Mesendoderm (in vitro differentiated cells): Measurements from ENCODE around the gene NR1I3.

Experiments
- DNase-seq: peaks from one replicate; pipeline ENCODE4 v3.0.0; 2013
- H2AK5ac ChIP-seq: 2 replicates; pipeline ENCODE4 v1.6.1; 2013; ENCODE audit warnings: low read length, inconsistent platforms
- H2BK120ac ChIP-seq: 2 replicates; pipeline ENCODE4 v1.6.1; 2013; ENCODE audit warnings: low read depth, mild to moderate bottlenecking, low read length, moderate library complexity, mixed read lengths
- H2BK15ac ChIP-seq: replicated peaks from 2 replicates; pipeline ENCODE4 v1.6.1; 2013; ENCODE audit warnings: low read depth, mild to moderate bottlenecking, moderate library complexity
- H2BK5ac ChIP-seq: 2 replicates; pipeline ENCODE4 v1.6.1; 2013; ENCODE audit warnings: low read length, inconsistent platforms
- H3K18ac ChIP-seq: 2 replicates; pipeline ENCODE4 v1.6.1; 2013; ENCODE audit warnings: mild to moderate bottlenecking, low read length, mixed read lengths
- H3K23ac ChIP-seq: one replicate; pipeline ENCODE4 v1.6.1; 2013; ENCODE audit warnings: low read length
- H3K27ac ChIP-seq: 2 replicates; pipeline ENCODE4 v1.5.1; 2013; ENCODE audit warnings: low read depth, mild to moderate bottlenecking, inconsistent platforms, low read length, moderate library complexity
- H3K27me3 ChIP-seq: 2 replicates; pipeline ENCODE4 v1.6.1; 2013; ENCODE audit warnings: low read length, control low read depth, mild to moderate bottlenecking, inconsistent platforms; ENCODE audit not compliant: insufficient read depth, poor library complexity
- H3K36me3 ChIP-seq: 2 replicates; pipeline ENCODE4 v1.6.1; 2013; ENCODE audit warnings: low read length, inconsistent platforms; ENCODE audit not compliant: control insufficient read depth, insufficient read depth
- H3K4ac ChIP-seq: one replicate; pipeline ENCODE4 v1.6.1; 2013; ENCODE audit warnings: low read depth, mild to moderate bottlenecking, low read length, moderate library complexity
- H3K4me1 ChIP-seq: 2 replicates; pipeline ENCODE4 v1.6.1; 2013; ENCODE audit warnings: low read depth, low read length, inconsistent platforms; ENCODE audit not compliant: control insufficient read depth
- H3K4me2 ChIP-seq: 2 replicates; pipeline ENCODE4 v1.6.1; 2013; ENCODE audit warnings: low read length
- H3K4me3 ChIP-seq: 2 replicates; pipeline ENCODE4 v1.5.1; 2013; ENCODE audit warnings: mild to moderate bottlenecking, low read length
- H3K56ac ChIP-seq: one replicate; pipeline ENCODE4 v1.6.1; 2013; ENCODE audit warnings: low read length
- H3K79me1 ChIP-seq: 2 replicates; pipeline ENCODE4 v1.6.1; 2013; ENCODE audit warnings: low read length, inconsistent platforms
- H3K79me2 ChIP-seq: 2 replicates; pipeline ENCODE4 v1.6.1; 2013; ENCODE audit warnings: mild to moderate bottlenecking, low read length; ENCODE audit not compliant: control insufficient read depth, insufficient read depth
- H3K9ac ChIP-seq: 2 replicates; pipeline ENCODE4 v1.6.1; 2013; ENCODE audit warnings: low read length, inconsistent platforms
- H4K5ac ChIP-seq: one replicate; pipeline ENCODE4 v1.6.1; 2013; ENCODE audit warnings: low read length
- H4K8ac ChIP-seq: one replicate; pipeline ENCODE4 v1.6.1; 2013; ENCODE audit warnings: low read depth, mild to moderate bottlenecking, control low read depth, low read length, moderate library complexity
- WGBS: extraction: QIAGEN DNeasy Blood & Tissue Kit; methylation state at CpG from one replicate; pipeline ENCODE4 v1.1.7; 2013; ENCODE audit warnings: low lambda C conversion rate, missing lambda C conversion rate; ENCODE audit not compliant: insufficient coverage; ENCODE audit errors: extremely low coverage; 5-methylcytosine and 5-hydroxymethylcytosine counted together

Gene NR1I3

DNA sequence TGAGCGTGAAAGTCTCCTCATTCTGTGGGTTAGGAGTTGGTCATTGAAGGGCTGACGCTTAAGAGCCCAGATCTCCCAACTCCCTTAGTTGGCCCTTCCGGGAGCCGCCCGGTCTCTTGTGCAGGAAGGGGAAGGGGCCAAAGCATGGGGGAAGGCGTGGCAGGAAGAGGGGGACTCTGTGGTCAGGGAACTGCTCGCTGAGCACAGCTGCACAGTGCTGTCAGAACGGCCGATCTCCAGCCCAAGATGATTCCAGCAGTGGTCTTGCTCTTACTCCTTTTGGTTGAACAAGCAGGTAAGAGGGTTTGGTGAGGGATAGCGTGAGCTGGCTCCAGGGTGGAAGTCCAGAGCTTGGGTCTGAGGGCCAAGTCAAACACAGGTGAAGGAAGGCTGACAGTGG lies 22.9 kb downstream of the NR1I3 start, which contains the start of gene FCER1G:
TSS of gene FCER1G (plus strand) at position 220 of the 400 bp plus-strand sequence. CDS start at position 247, 27 bp downstream.
- Histone ChIP-seq H3K79me2 (no peaks in the 10 kb centered on the region), H3K79me1 (no peaks in the 10 kb centered on the region), H3K4me2 (no peak within 1 kb of the TSS), H3K27me3 (no peaks in the 10 kb centered on the region), H3K4me3 (no peak within 1 kb of the TSS), H2BK120ac (no peak within 1 kb of the TSS), H3K18ac (no peak within 1 kb of the TSS), H3K56ac (no peak within 1 kb of the TSS), H3K27ac (no peak within 1 kb of the TSS), H2BK5ac (no peak within 1 kb of the TSS), H2AK5ac (no peak within 1 kb of the TSS), H2BK15ac (no peak within 1 kb of the TSS), H3K9ac (no peak within 1 kb of the TSS), H4K8ac (no peak within 1 kb of the TSS), H3K4me1 (peaks cover under 1% of the 10 kb centered on the region), H3K36me3 (peaks cover 14% of the 10 kb centered on the region), H3K4ac (no peak within 1 kb of the TSS), H3K23ac (no peak within 1 kb of the TSS), H4K5ac (no peak within 1 kb of the TSS)
- DNase-seq = no peak
- no CpG with 5 or more reads among the region's 10 CpGs for WGBS

- no peaks in the 10 kb centered on the region for H3K79me2 ChIP-seq
- no peak overlapping the region for H4K8ac ChIP-seq
- WGBS = no CpG with 5 or more reads among the region's 9 CpGs
- no peak overlapping the region for H2BK120ac ChIP-seq
- peaks cover 14% of the 10 kb centered on the region for H3K36me3 ChIP-seq
- no peak overlapping the region for H2BK5ac ChIP-seq
- no peaks in the 10 kb centered on the region for H3K79me1 ChIP-seq
- H2BK15ac ChIP-seq = no peak overlapping the region
- no peak overlapping the region for H3K4me3 ChIP-seq
- no peak overlapping the region for H2AK5ac ChIP-seq
- H3K9ac ChIP-seq = no peak overlapping the region
- no peak overlapping the region for H4K5ac ChIP-seq
- H3K4me1 ChIP-seq = peaks cover 2% of the 10 kb centered on the region
- no peaks in the 10 kb centered on the region for H3K27me3 ChIP-seq
- no peak overlapping the region for H3K4ac ChIP-seq
- no peak overlapping the region for H3K56ac ChIP-seq
- no peak overlapping the region for H3K23ac ChIP-seq
- H3K27ac ChIP-seq = no peak overlapping the region
- no peak overlapping the region for H3K18ac ChIP-seq
- no peak for DNase-seq
- no peak overlapping the region for H3K4me2 ChIP-seq
Measured at GRCh38 chr1:161214369-161214768, 23.6 kb downstream of the NR1I3 start.

DNA sequence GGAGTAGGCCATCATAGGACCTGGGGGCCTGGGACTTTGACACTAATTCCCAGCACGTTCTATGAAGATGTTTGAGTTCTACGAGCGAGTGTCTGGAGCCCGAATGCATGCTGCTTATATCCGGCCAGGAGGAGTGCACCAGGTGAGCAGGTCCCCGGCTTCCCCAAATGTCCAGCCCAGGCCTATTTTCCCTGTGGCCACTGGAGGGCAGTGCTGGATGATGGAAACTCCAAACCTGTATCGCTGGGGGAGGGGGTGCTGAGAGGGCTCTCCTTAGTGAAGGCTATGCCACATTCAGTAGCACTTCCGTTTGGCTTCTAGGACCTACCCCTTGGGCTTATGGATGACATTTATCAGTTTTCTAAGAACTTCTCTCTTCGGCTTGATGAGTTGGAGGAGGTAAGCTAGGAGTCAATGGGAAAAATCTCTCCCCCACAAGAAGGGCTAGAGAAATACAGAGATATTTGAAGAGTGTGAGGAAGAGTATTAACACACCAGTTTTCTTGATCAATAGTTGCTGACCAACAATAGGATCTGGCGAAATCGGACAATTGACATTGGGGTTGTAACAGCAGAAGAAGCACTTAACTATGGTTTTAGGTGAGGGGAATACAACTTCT lies 28.1 kb downstream of the NR1I3 start:
- H4K8ac ChIP-seq = no peak overlapping the region
- H3K4me3 ChIP-seq = no peak overlapping the region
- H3K23ac ChIP-seq = no peak overlapping the region
- peaks cover 2% of the 10 kb centered on the region for H3K4me1 ChIP-seq
- H3K36me3 ChIP-seq = peaks cover 15% of the 10 kb centered on the region
- no peak overlapping the region for H2BK15ac ChIP-seq
- H3K79me2 ChIP-seq = no peaks in the 10 kb centered on the region
- no peak overlapping the region for H3K4ac ChIP-seq
- peak; percentile 93 for DNase-seq
- no peaks in the 10 kb centered on the region for H3K27me3 ChIP-seq
- no peak overlapping the region for H3K4me2 ChIP-seq
- peak overlapping the region; percentile 17 for H3K56ac ChIP-seq
- H3K27ac ChIP-seq = no peak overlapping the region
- no CpG with 5 or more reads among the region's 11 CpGs for WGBS
- H2AK5ac ChIP-seq = no peak overlapping the region
- H3K79me1 ChIP-seq = no peaks in the 10 kb centered on the region
- peak overlapping the region; percentile 30 for H3K9ac ChIP-seq
- H3K18ac ChIP-seq = no peak overlapping the region
- no peak overlapping the region for H4K5ac ChIP-seq
- no peak overlapping the region for H2BK120ac ChIP-seq
- H2BK5ac ChIP-seq = no peak overlapping the region

- Histone ChIP-seq H3K36me3 (peaks cover 7% of the 10 kb centered on the region), H2BK5ac (no peak overlapping the region), H4K8ac (no peak overlapping the region), H3K4ac (no peak overlapping the region), H4K5ac (no peak overlapping the region), H3K4me3 (no peak overlapping the region), H3K79me1 (peaks cover 4% of the 10 kb centered on the region), H3K4me1 (peaks cover 2% of the 10 kb centered on the region), H3K23ac (no peak overlapping the region), H3K4me2 (no peak overlapping the region), H2BK120ac (no peak overlapping the region), H2AK5ac (no peak overlapping the region), H3K79me2 (peaks cover 3% of the 10 kb centered on the region), H3K27ac (no peak overlapping the region), H3K9ac (no peak overlapping the region), H3K18ac (no peak overlapping the region), H3K56ac (no peak overlapping the region), H3K27me3 (no peaks in the 10 kb centered on the region), H2BK15ac (no peak overlapping the region)
- no peak for DNase-seq
- no CpG with 5 or more reads among the region's 8 CpGs for WGBS
Measured at GRCh38 chr1:161207173-161207572, 30.8 kb downstream of the NR1I3 start.

- H3K4me3 ChIP-seq = no peak overlapping the region
- no peak overlapping the region for H2BK15ac ChIP-seq
- H3K27me3 ChIP-seq = no peaks in the 10 kb centered on the region
- H3K23ac ChIP-seq = no peak overlapping the region
- H3K9ac ChIP-seq = no peak overlapping the region
- no peak overlapping the region for H2BK5ac ChIP-seq
- H4K8ac ChIP-seq = no peak overlapping the region
- H3K36me3 ChIP-seq = peaks cover 6% of the 10 kb centered on the region
- H3K4me1 ChIP-seq = peaks cover 2% of the 10 kb centered on the region
- no peak overlapping the region for H3K4ac ChIP-seq
- H3K56ac ChIP-seq = no peak overlapping the region
- no peak overlapping the region for H4K5ac ChIP-seq
- H3K79me1 ChIP-seq = peaks cover 4% of the 10 kb centered on the region
- peaks cover 3% of the 10 kb centered on the region for H3K79me2 ChIP-seq
- no peak overlapping the region for H3K4me2 ChIP-seq
- H2AK5ac ChIP-seq = no peak overlapping the region
- H2BK120ac ChIP-seq = no peak overlapping the region
- no peak overlapping the region for H3K18ac ChIP-seq
- DNase-seq = no peak
- no CpG with 5 or more reads among the region's 12 CpGs for WGBS
- no peak overlapping the region for H3K27ac ChIP-seq
Measured at GRCh38 chr1:161206411-161207140, 31.4 kb downstream of the NR1I3 start.
